ENCODE data around the gene FBXO34. TPM values are rescaled to one million over a fixed set of nuclear protein-coding genes. Genes with fewer than 3 reads are reported as not detected.

The FBXO34 gene
- total RNA-seq = 52.6 TPM

GRCh38 chr14:55270832-55271571 is at the start of gene FBXO34:
Gene FBXO34 (plus strand): TSS chr14:55271421. CDS start chr14:55350391, 78,970 bp downstream.

Other genes starting within 250 kb of the FBXO34 start
- 12.3 TPM for gene WDHD1, start 244.3 kb upstream of the FBXO34 start, total RNA-seq
- gene SOCS4, start 244.2 kb upstream of the FBXO34 start, total RNA-seq = 24.4 TPM
- gene MAPK1IP1L, start 219.8 kb upstream of the FBXO34 start, total RNA-seq = 38.4 TPM
- 86.0 TPM for gene LGALS3, start 142.2 kb upstream of the FBXO34 start, total RNA-seq
- gene DLGAP5, start 79.8 kb upstream of the FBXO34 start, total RNA-seq = 10.7 TPM
- 29.7 TPM for gene ATG14, start 140.4 kb downstream of the FBXO34 start, total RNA-seq
- not detected for gene TBPL2, start 169.2 kb downstream of the FBXO34 start, total RNA-seq

Data from camera-type eye (tissue), 1 donor.